SK-N-MC (cell line): Measurements from ENCODE around the gene CRY1.

ENCODE experiments used
- DNase-seq: peaks from one replicate; pipeline ENCODE4 v3.0.0-alpha.2; 2011; ENCODE audit warnings: low read depth, low spot score
- H3K27ac ChIP-seq: fragments of 200-600 bp; sonication (generic); 2 replicates; pipeline ENCODE4 v1.5.1; 2016; ENCODE audit warnings: mixed run types
- H3K36me3 ChIP-seq: fragments of 200-600 bp; sonication (generic); 2 replicates; pipeline ENCODE4 v1.6.1; 2017; ENCODE audit warnings: antibody characterized with exemption, low read length, mixed read lengths; ENCODE audit not compliant: insufficient read depth
- H3K4me3 ChIP-seq: fragments of 200-600 bp; sonication (generic); 2 replicates; pipeline ENCODE4 v1.5.1; 2016
- H3K9ac ChIP-seq: fragments of 200-600 bp; sonication (generic); 2 replicates; pipeline ENCODE4 v1.8.0; 2017; ENCODE audit warnings: mixed run types, mixed read lengths; ENCODE audit not compliant: insufficient read length
- H3K9me3 ChIP-seq: fragments of 200-600 bp; sonication (generic); 2 replicates; pipeline ENCODE4 v1.6.1; 2017; ENCODE audit warnings: low read depth, mild to moderate bottlenecking, antibody characterized with exemption, low read length, moderate library complexity, mixed read lengths
- EZH2 ChIP-seq: fragments of 200-600 bp; sonication (generic); IDR thresholded peaks from one replicate; pipeline ENCODE4 v1.6.1; 2017; ENCODE audit warnings: antibody characterized with exemption
- FOXP2 ChIP-seq: optimal IDR thresholded peaks from 2 replicates; pipeline ENCODE3; 2011; ENCODE audit warnings: mild to moderate bottlenecking, moderate library complexity; ENCODE audit not compliant: insufficient read depth; ENCODE audit errors: extremely low read length, control extremely low read depth
- POLR2AphosphoS5 ChIP-seq: IDR thresholded peaks from 2 replicates; pipeline ENCODE4 v1.6.1; 2012; ENCODE audit warnings: mild to moderate bottlenecking, low read depth, low read length, borderline replicate concordance

Gene CRY1

GRCh38 chr12:107102294-107102693, 8.9 kb upstream of the CRY1 start:
- Histone ChIP-seq H3K9ac (no peak overlapping the region), H3K27ac (no peak overlapping the region), H3K36me3 (no peaks in the 10 kb centered on the region), H3K9me3 (no peaks in the 10 kb centered on the region), H3K4me3 (no peak overlapping the region)
- DNase-seq, result no peak
- TF ChIP-seq EZH2 (no peak), POLR2AphosphoS5 (no peak), FOXP2 (no peak)

- H3K27ac ChIP-seq, result no peak overlapping the region
- TF ChIP-seq EZH2, result no peak
- no peaks in the 10 kb centered on the region for H3K36me3 ChIP-seq
- no peak overlapping the region for H3K4me3 ChIP-seq
- no peaks in the 10 kb centered on the region for H3K9me3 ChIP-seq
- DNase-seq, result no peak
- no peak overlapping the region for H3K9ac ChIP-seq
Observed at GRCh38 chr12:107101651-107102050, 8.3 kb upstream of the CRY1 start.

- H3K4me3 ChIP-seq, result no peak overlapping the region
- TF ChIP-seq POLR2AphosphoS5, result no peak
- no peak for TF ChIP-seq FOXP2
- TF ChIP-seq EZH2, result no peak
- no peaks in the 10 kb centered on the region for H3K36me3 ChIP-seq
Observed at GRCh38 chr12:107099917-107100316, 6.6 kb upstream of the CRY1 start.

GRCh38 chr12:107096571-107096970, 3.2 kb upstream of the CRY1 start:
- H3K4me3 ChIP-seq, result no peak overlapping the region
- H3K27ac ChIP-seq, result no peak overlapping the region
- no peak overlapping the region for H3K9ac ChIP-seq
- no peaks in the 10 kb centered on the region for H3K36me3 ChIP-seq
- DNase-seq, result no peak
- TF ChIP-seq POLR2AphosphoS5, result no peak
- no peaks in the 10 kb centered on the region for H3K9me3 ChIP-seq

More at GRCh38 chr12:107099917-107100316, 6.6 kb upstream of the CRY1 start:
- no peak for DNase-seq
- Histone ChIP-seq H3K27ac (no peak overlapping the region), H3K9ac (no peak overlapping the region), H3K9me3 (no peaks in the 10 kb centered on the region)

GRCh38 chr12:107094183-107094448, 767 bp upstream of the CRY1 start:
- H3K9me3 ChIP-seq, result no peaks in the 10 kb centered on the region
- TF ChIP-seq FOXP2, result no peak
- TF ChIP-seq POLR2AphosphoS5, result no peak
- no peak for DNase-seq
- H3K9ac ChIP-seq, result peak overlapping the region; percentile 94
- no peaks in the 10 kb centered on the region for H3K36me3 ChIP-seq
- no peak overlapping the region for H3K27ac ChIP-seq
- H3K4me3 ChIP-seq, result peak overlapping the region; percentile 99

GRCh38 chr12:107092669-107093416, 506 bp downstream of the CRY1 start:
- no peak for TF ChIP-seq EZH2
- TF ChIP-seq POLR2AphosphoS5, result no peak
- no peak for TF ChIP-seq FOXP2
- Histone ChIP-seq H3K36me3 (no peaks in the 10 kb centered on the region), H3K4me3 (peak overlapping the region; percentile 99), H3K27ac (no peak overlapping the region), H3K9ac (peak overlapping the region; percentile 94), H3K9me3 (no peaks in the 10 kb centered on the region)
- no peak for DNase-seq

- TF ChIP-seq POLR2AphosphoS5 (no peak), EZH2 (no peak), FOXP2 (no peak)
- Histone ChIP-seq H3K27ac (no peak overlapping the region; the same call in 1 of the 2 replicates), H3K9me3 (no peaks in the 10 kb centered on the region), H3K9ac (peak overlapping the region; percentile 94), H3K4me3 (peak overlapping the region; percentile 99), H3K36me3 (no peaks in the 10 kb centered on the region)
- DNase-seq, result peak; percentile 94
Observed at GRCh38 chr12:107091989-107092641, 1.2 kb downstream of the CRY1 start.

- TF ChIP-seq POLR2AphosphoS5 (no peak), FOXP2 (no peak), EZH2 (no peak)
- Histone ChIP-seq H3K36me3 (no peaks in the 10 kb centered on the region), H3K4me3 (peak overlapping the region; percentile 99), H3K27ac (no peak overlapping the region), H3K9ac (no peak overlapping the region), H3K9me3 (no peaks in the 10 kb centered on the region)
- DNase-seq, result no peak
Observed at GRCh38 chr12:107091381-107091780, 2.0 kb downstream of the CRY1 start.

- no peaks in the 10 kb centered on the region for H3K36me3 ChIP-seq
- H3K9me3 ChIP-seq, result no peaks in the 10 kb centered on the region
- H3K27ac ChIP-seq, result no peak overlapping the region
- TF ChIP-seq FOXP2 (no peak), POLR2AphosphoS5 (no peak)
- H3K4me3 ChIP-seq, result no peak overlapping the region
- no peak for DNase-seq
- H3K9ac ChIP-seq, result no peak overlapping the region
Observed at GRCh38 chr12:107090711-107091110, 2.6 kb downstream of the CRY1 start.

GRCh38 chr12:107088912-107089311, 4.4 kb downstream of the CRY1 start:
- Histone ChIP-seq H3K9me3 (no peaks in the 10 kb centered on the region), H3K36me3 (no peaks in the 10 kb centered on the region), H3K4me3 (no peak overlapping the region), H3K9ac (no peak overlapping the region), H3K27ac (no peak overlapping the region)
- DNase-seq, result no peak
- no peak for TF ChIP-seq EZH2
- TF ChIP-seq POLR2AphosphoS5, result no peak
- no peak for TF ChIP-seq FOXP2
